Neuronal stem cell (in vitro differentiated cells): ENCODE results near the gene ZNF593.
A peak's percentile ranks its signal among the peaks of the same experiment; 100 is the strongest.

Experiments
- DNase-seq: peaks from one replicate; pipeline ENCODE4 v3.0.0-alpha.2; 2013; ENCODE audit warnings: low spot score
- H2AFZ ChIP-seq: one replicate; pipeline ENCODE4 v1.6.1; 2013; ENCODE audit warnings: mild to moderate bottlenecking, low read length, inconsistent platforms
- H2AK5ac ChIP-seq: 2 replicates; pipeline ENCODE4 v1.6.1; 2013; ENCODE audit warnings: low read depth, mild to moderate bottlenecking, inconsistent platforms, low read length, moderate library complexity, mixed read lengths
- H2BK120ac ChIP-seq: 2 replicates; pipeline ENCODE4 v1.6.1; 2013; ENCODE audit warnings: low read depth, mild to moderate bottlenecking, inconsistent platforms, low read length, moderate library complexity, mixed read lengths
- H2BK12ac ChIP-seq: one replicate; pipeline ENCODE4 v1.6.1; 2013; ENCODE audit warnings: low read length, inconsistent platforms
- H2BK15ac ChIP-seq: 2 replicates; pipeline ENCODE4 v1.6.1; 2013; ENCODE audit warnings: mild to moderate bottlenecking, low read length, inconsistent platforms, mixed read lengths
- H2BK5ac ChIP-seq: one replicate; pipeline ENCODE4 v1.6.1; 2013; ENCODE audit warnings: inconsistent platforms, mild to moderate bottlenecking, low read length, moderate library complexity
- H3K14ac ChIP-seq: one replicate; pipeline ENCODE4 v1.6.1; 2013; ENCODE audit warnings: low read length, inconsistent platforms
- H3K18ac ChIP-seq: 2 replicates; pipeline ENCODE4 v1.6.1; 2013; ENCODE audit warnings: low read length, inconsistent platforms
- H3K23ac ChIP-seq: 2 replicates; pipeline ENCODE4 v1.6.1; 2013; ENCODE audit warnings: low read depth, mild to moderate bottlenecking, mixed read lengths, low read length, inconsistent platforms; ENCODE audit not compliant: poor library complexity
- H3K27ac ChIP-seq: replicated peaks from 3 replicates; pipeline ENCODE4 v1.5.1; 2013; ENCODE audit warnings: low read length, inconsistent platforms
- H3K27me3 ChIP-seq, 3 experiments: 2 replicates each; pipeline ENCODE4 v1.6.1; 2013; ENCODE audit warnings: low read length in 3 of 3, mild to moderate bottlenecking in 2 of 3, inconsistent platforms in 1 of 3, low read depth in 1 of 3, mixed read lengths in 1 of 3, moderate library complexity in 1 of 3; ENCODE audit not compliant: control insufficient read depth in 3 of 3, insufficient read depth in 3 of 3
- H3K36me3 ChIP-seq, 2 donors: replicated peaks in 1 of 2; 2 replicates each; pipeline ENCODE4 v1.6.1; 2013; ENCODE audit warnings: low read length in 2 of 2; ENCODE audit not compliant: control insufficient read depth in 2 of 2, insufficient read depth in 2 of 2
- H3K4ac ChIP-seq: 2 replicates; pipeline ENCODE4 v1.6.1; 2013; ENCODE audit warnings: inconsistent platforms, mild to moderate bottlenecking, low read length, moderate library complexity
- H3K4me1 ChIP-seq, 2 donors: 1 replicate in 1 of 2; 2 replicates in 1 of 2; pipeline ENCODE4 v1.6.1; 2013; ENCODE audit warnings: low read length in 2 of 2, low read depth in 1 of 2; ENCODE audit not compliant: control insufficient read depth in 2 of 2, insufficient read depth in 1 of 2
- H3K4me2 ChIP-seq: one replicate; pipeline ENCODE4 v1.6.1; 2013; ENCODE audit warnings: mild to moderate bottlenecking, low read length, inconsistent platforms; ENCODE audit not compliant: insufficient read depth, poor library complexity, severe bottlenecking
- H3K4me3 ChIP-seq, 2 donors: 2 replicates each; pipeline ENCODE4 v1.5.1; 2013; ENCODE audit warnings: low read length in 2 of 2, mild to moderate bottlenecking in 2 of 2, inconsistent platforms in 1 of 2, moderate library complexity in 1 of 2
- H3K79me1 ChIP-seq: one replicate; pipeline ENCODE4 v1.6.1; 2013; ENCODE audit warnings: low read depth, mild to moderate bottlenecking, inconsistent platforms, low read length, moderate library complexity
- H3K9ac ChIP-seq: one replicate; pipeline ENCODE4 v1.6.1; 2013; ENCODE audit warnings: mild to moderate bottlenecking, low read depth, low read length, inconsistent platforms; ENCODE audit not compliant: poor library complexity
- H3K9me3 ChIP-seq, 2 donors: replicated peaks in 1 of 2; 2 replicates each; pipeline versions ENCODE3 to v1.6.1; 2013; ENCODE audit warnings: low read length in 2 of 2, mild to moderate bottlenecking in 2 of 2, inconsistent platforms in 1 of 2, low read depth in 1 of 2, mixed read lengths in 1 of 2, moderate library complexity in 1 of 2; ENCODE audit not compliant: control insufficient read depth in 2 of 2, insufficient read depth in 1 of 2
- H4K8ac ChIP-seq: one replicate; pipeline ENCODE4 v1.6.1; 2013; ENCODE audit warnings: low read depth, mild to moderate bottlenecking, inconsistent platforms, low read length, moderate library complexity
- H4K91ac ChIP-seq: one replicate; pipeline ENCODE4 v1.6.1; 2013; ENCODE audit warnings: low read length, low read depth, mild to moderate bottlenecking, inconsistent platforms; ENCODE audit not compliant: poor library complexity
- WGBS, 2 donors: extraction: QIAGEN DNeasy Blood & Tissue Kit; methylation state at CpG; one replicate each; pipeline ENCODE4 v1.1.7; 2013; ENCODE audit warnings: missing lambda C conversion rate in 2 of 2, mixed read lengths in 1 of 2; ENCODE audit not compliant: insufficient read length in 2 of 2, insufficient replicate concordance in 1 of 2; ENCODE audit errors: extremely low coverage in 2 of 2; 5-methylcytosine and 5-hydroxymethylcytosine counted together

ZNF593 gene

DNA sequence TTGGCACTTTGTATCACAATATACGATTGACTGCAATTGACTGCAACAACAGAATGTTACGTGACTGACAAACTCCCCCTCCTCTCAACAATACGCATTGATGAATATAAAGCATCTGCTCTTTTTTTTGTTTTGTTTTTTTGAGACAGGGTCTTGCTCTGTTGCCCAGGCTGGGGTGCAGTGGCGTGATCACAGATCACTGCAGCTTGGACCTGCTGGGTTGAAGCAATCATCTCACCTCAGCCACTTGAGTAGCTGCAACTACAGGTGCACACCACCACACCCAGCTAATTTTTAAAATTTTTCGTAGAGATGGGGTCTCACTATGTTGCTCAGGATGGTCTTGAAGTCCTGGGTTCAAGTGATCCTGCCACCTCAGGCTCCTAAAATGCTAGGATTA lies 43.0 kb downstream of the ZNF593 start:
- DNase-seq, result no peak
- Histone ChIP-seq H2BK12ac (no peak overlapping the region), H3K36me3 (no peaks in the 10 kb centered on the region), H3K9me3 (no peaks in the 10 kb centered on the region), H3K4ac (no peak overlapping the region), H3K4me3 (no peak overlapping the region), H3K27ac (no peak overlapping the region), H3K79me1 (no peaks in the 10 kb centered on the region), H3K4me1 (peaks cover 0 to 3% of the 10 kb centered on the region in 2 donors), H4K8ac (no peak overlapping the region), H3K9ac (no peak overlapping the region), H2AFZ (no peak overlapping the region), H3K18ac (no peak overlapping the region), H3K4me2 (no peak overlapping the region), H3K23ac (no peak overlapping the region), H2BK5ac (no peak overlapping the region), H2BK120ac (no peak overlapping the region), H2BK15ac (no peak overlapping the region), H4K91ac (no peak overlapping the region), H2AK5ac (no peak overlapping the region), H3K14ac (no peak overlapping the region), H3K27me3 (peaks cover 0 to 21% (median 0%) of the 10 kb centered on the region in 3 experiments)
- no CpG with 5 or more reads among the region's 5 CpGs for WGBS, 2 donors

DNA sequence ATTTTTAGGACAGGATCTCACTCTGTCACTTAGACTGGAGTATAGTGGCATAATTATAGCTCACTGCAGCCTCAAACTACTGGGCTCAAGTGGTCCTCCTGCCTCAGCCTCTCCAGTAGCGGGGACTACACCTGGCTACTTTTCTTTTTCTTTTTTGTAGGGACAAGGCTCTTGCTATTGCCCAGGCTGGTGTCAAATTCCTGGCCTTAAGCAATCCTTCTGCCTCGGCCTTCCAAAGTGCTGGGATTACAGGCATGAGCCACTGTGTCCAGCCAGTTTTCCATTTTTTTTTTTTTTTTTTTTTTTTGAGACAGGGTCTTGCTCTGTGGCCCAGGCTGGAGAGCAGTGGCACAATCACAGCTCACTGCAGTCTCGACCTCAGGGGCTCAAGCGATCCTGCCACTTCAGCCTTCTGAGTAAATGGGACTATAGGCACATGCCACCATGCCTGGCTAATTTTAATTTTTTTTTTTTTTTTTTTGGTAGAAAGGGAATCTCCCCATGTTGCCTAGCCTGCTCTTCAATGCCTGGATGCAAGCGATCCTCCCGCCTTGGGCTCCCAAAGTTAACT lies 43.7 kb downstream of the ZNF593 start:
- no peak overlapping the region for H2AFZ ChIP-seq
- no peak overlapping the region for H2BK120ac ChIP-seq
- H3K4me3 ChIP-seq, result no peak overlapping the region
- H3K9me3 ChIP-seq, result no peaks in the 10 kb centered on the region
- no peak overlapping the region for H2BK12ac ChIP-seq
- no peak overlapping the region for H4K8ac ChIP-seq
- peaks cover 0 to 3% of the 10 kb centered on the region in 2 donors for H3K4me1 ChIP-seq
- no peak for DNase-seq
- peaks cover 0 to 18% (median 0%) of the 10 kb centered on the region in 3 experiments for H3K27me3 ChIP-seq
- no peak overlapping the region for H3K27ac ChIP-seq
- H2BK5ac ChIP-seq, result no peak overlapping the region
- no peak overlapping the region for H2BK15ac ChIP-seq
- no peak overlapping the region for H3K4ac ChIP-seq
- H3K9ac ChIP-seq, result no peak overlapping the region
- H3K18ac ChIP-seq, result no peak overlapping the region
- no peaks in the 10 kb centered on the region for H3K36me3 ChIP-seq
- H3K79me1 ChIP-seq, result no peaks in the 10 kb centered on the region
- H4K91ac ChIP-seq, result no peak overlapping the region
- no peak overlapping the region for H2AK5ac ChIP-seq
- H3K4me2 ChIP-seq, result no peak overlapping the region
- no CpG with 5 or more reads among the region's 6 CpGs for WGBS, 2 donors
- no peak overlapping the region for H3K23ac ChIP-seq
- no peak overlapping the region for H3K14ac ChIP-seq

- Histone ChIP-seq H2BK120ac (no peak overlapping the region), H3K36me3 (no peaks in the 10 kb centered on the region)
- no CpG with 5 or more reads among the region's 3 CpGs for WGBS, 2 donors
Measured at GRCh38 chr1:26215246-26215645, 45.5 kb downstream of the ZNF593 start.

GRCh38 chr1:26218906-26219494 lies 49.3 kb downstream of the ZNF593 start:
- no peak for DNase-seq
- Histone ChIP-seq H3K36me3 (no peaks in the 10 kb centered on the region), H3K27ac (no peak overlapping the region), H3K4ac (no peak overlapping the region), H3K4me1 (peaks cover 7% of the 10 kb centered on the region in 2 donors), H2BK12ac (no peak overlapping the region), H3K14ac (no peak overlapping the region), H4K91ac (no peak overlapping the region), H2BK120ac (no peak overlapping the region), H2BK5ac (no peak overlapping the region), H3K27me3 (peaks cover 0 to 31% (median 0%) of the 10 kb centered on the region in 3 experiments), H2BK15ac (no peak overlapping the region), H2AK5ac (no peak overlapping the region), H3K23ac (peak overlapping the region; percentile 10), H3K4me3 (no peak overlapping the region), H3K4me2 (no peak overlapping the region), H3K79me1 (no peaks in the 10 kb centered on the region), H3K9ac (no peak overlapping the region), H3K18ac (no peak overlapping the region), H4K8ac (peak overlapping the region; percentile 17), H2AFZ (no peak overlapping the region), H3K9me3 (no peaks in the 10 kb centered on the region)
- WGBS, 2 donors, result no CpG with 5 or more reads among the region's 11 CpGs

More at GRCh38 chr1:26215246-26215645, 45.5 kb downstream of the ZNF593 start:
- DNase-seq, result no peak
- H3K9ac ChIP-seq, result no peak overlapping the region
- no peak overlapping the region for H2BK15ac ChIP-seq
- no peak overlapping the region for H3K4ac ChIP-seq
- no peaks in the 10 kb centered on the region for H3K79me1 ChIP-seq
- no peak overlapping the region for H3K4me2 ChIP-seq
- no peak overlapping the region for H4K8ac ChIP-seq
- H3K18ac ChIP-seq, result no peak overlapping the region
- no peak overlapping the region for H3K14ac ChIP-seq
- no peaks in the 10 kb centered on the region for H3K9me3 ChIP-seq
- no peak overlapping the region for H2BK12ac ChIP-seq
- no peak overlapping the region for H3K23ac ChIP-seq
- no peak overlapping the region for H3K27ac ChIP-seq
- H3K27me3 ChIP-seq, result peaks cover 0 to 18% (median 0%) of the 10 kb centered on the region in 3 experiments
- H4K91ac ChIP-seq, result no peak overlapping the region
- H2AFZ ChIP-seq, result no peak overlapping the region
- H3K4me3 ChIP-seq, result no peak overlapping the region
- no peak overlapping the region for H2BK5ac ChIP-seq
- H2AK5ac ChIP-seq, result no peak overlapping the region
- H3K4me1 ChIP-seq, result peaks cover 3 to 4% of the 10 kb centered on the region in 2 donors
